GM10248 (cell line): ENCODE data around the gene RPS15.

Experiments used
- CTCF ChIA-PET: fragments of 300-600 bp; sonication (Branson Sonifier 250); formaldehyde crosslinking; extraction: SDS; loops from one replicate; lab custom pipeline; 2021; ENCODE audit warnings: antibody characterized with exemption; lab: Yijun Ruan, JAX
- POLR2A ChIA-PET: fragments of 350-650 bp; sonication (Branson Sonifier 250); formaldehyde crosslinking; extraction: SDS; loops from one replicate; lab custom pipeline; 2020; ENCODE audit warnings: antibody characterized with exemption; lab: Yijun Ruan, JAX
- DNase-seq: peaks from one replicate; pipeline ENCODE4 v3.0.0; 2012; ENCODE audit errors: extremely low spot score
- CTCF ChIP-seq: IDR thresholded peaks from 2 replicates; pipeline ENCODE4 v1.5.1; 2012; ENCODE audit warnings: mild to moderate bottlenecking, low read depth; ENCODE audit errors: extremely low read depth, missing control alignments, control extremely low read depth

RPS15 gene

GRCh38 chr19:1460033-1460995, 22.1 kb downstream of the RPS15 start:
- DNase-seq: no peak
- CTCF ChIA-PET: no interaction called here
- TF ChIP-seq CTCF: no peak
- POLR2A ChIA-PET: no interaction called here

GRCh38 chr19:1461862-1462261, 23.7 kb downstream of the RPS15 start:
- POLR2A ChIA-PET: interaction anchor here (0.7 kb wide), 1 partner anchor 15 kb away, joined by 3 read pairs; no protein-coding TSS in a partner anchor
- CTCF ChIA-PET: no interaction called here
- TF ChIP-seq CTCF: no peak
- no peak for DNase-seq

- DNase-seq: no peak
- CTCF ChIA-PET: interaction anchor here (1.7 to 2.0 kb wide), 2 partner anchors 10 to 20 kb away, joined by 6 read pairs; no protein-coding TSS in a partner anchor
- POLR2A ChIA-PET: no interaction called here
- TF ChIP-seq CTCF: peak; percentile 45
These were observed 27.2 kb downstream of the RPS15 start for GRCh38 chr19:1465191-1466016.

GRCh38 chr19:1466018-1466460, 27.8 kb downstream of the RPS15 start:
- CTCF ChIA-PET: interaction anchor here (1.2 to 2.0 kb wide), 3 partner anchors 11 to 21 kb away, joined by 3 to 6 read pairs (median 6); no protein-coding TSS in a partner anchor
- no peak for DNase-seq
- POLR2A ChIA-PET: no interaction called here
- no peak for TF ChIP-seq CTCF

GRCh38 chr19:1466461-1467214, 28.4 kb downstream of the RPS15 start:
- ChIA-PET CTCF (interaction anchor here (1.2 to 2.0 kb wide), 3 partner anchors 11 to 22 kb away, joined by 3 to 6 read pairs (median 6); no protein-coding TSS in a partner anchor), POLR2A (no interaction called here)
- DNase-seq: no peak
- TF ChIP-seq CTCF: no peak
